Aorta (tissue), 5 donors: ENCODE results near the gene NLN. TPM values are rescaled to one million over a fixed set of nuclear protein-coding genes. Genes with fewer than 3 reads are reported as not detected.
"Not testable (repeated sequence)": the region's sequence is repeated elsewhere in the genome, so short reads cannot be mapped to it uniquely, and the experiment has no call there.

Experiments used
- ATAC-seq: fragments of 200-7000 bp; cut with Tn5 transposase; one replicate; pipeline ENCODE4 v1.9.1; 2022; ENCODE audit warnings: moderate library complexity; ENCODE audit not compliant: low FRiP score
- DNase-seq, 2 donors: peaks; one replicate each; pipeline ENCODE4 v3.0.0-alpha.2; 2020
- H3K27ac ChIP-seq, 2 donors: one replicate each; pipeline ENCODE4 v1.5.1; 2013; ENCODE audit warnings: low read length in 2 of 2, mild to moderate bottlenecking in 2 of 2, moderate library complexity in 2 of 2, control low read depth in 1 of 2, inconsistent platforms in 1 of 2, low read depth in 1 of 2
- H3K27me3 ChIP-seq, 2 donors: one replicate each; pipeline ENCODE4 v1.6.1; 2013; ENCODE audit warnings: control low read depth in 1 of 2, low read length in 1 of 2, mild to moderate bottlenecking in 1 of 2, moderate library complexity in 1 of 2; ENCODE audit not compliant: insufficient read depth in 2 of 2, control insufficient read depth in 1 of 2
- H3K36me3 ChIP-seq, 2 donors: one replicate each; pipeline ENCODE4 v1.6.1; 2013; ENCODE audit warnings: control low read depth in 1 of 2, low read length in 1 of 2, mild to moderate bottlenecking in 1 of 2; ENCODE audit not compliant: insufficient read depth in 2 of 2, control insufficient read depth in 1 of 2
- H3K4me1 ChIP-seq, 2 donors: one replicate each; pipeline ENCODE4 v1.6.1; 2013; ENCODE audit warnings: low read length in 2 of 2, control low read depth in 1 of 2, mild to moderate bottlenecking in 1 of 2, moderate library complexity in 1 of 2; ENCODE audit not compliant: insufficient read depth in 2 of 2, control insufficient read depth in 1 of 2
- H3K4me3 ChIP-seq, 2 donors: one replicate each; pipeline ENCODE4 v1.5.1; 2013; ENCODE audit warnings: low read length in 2 of 2, control low read depth in 1 of 2, mild to moderate bottlenecking in 1 of 2
- H3K9me3 ChIP-seq: one replicate; pipeline ENCODE4 v1.6.1; 2013; ENCODE audit warnings: mild to moderate bottlenecking, low read length; ENCODE audit not compliant: control insufficient read depth
- WGBS, 2 donors: extraction: QIAGEN DNeasy Blood & Tissue Kit; methylation state at CpG; one replicate each; pipeline ENCODE4 v1.1.7; 2013; 5-methylcytosine and 5-hydroxymethylcytosine counted together
- intact Hi-C, 2 donors: fragments of 100-400 bp; cut with DNase I; formaldehyde crosslinking; loops; one replicate each; pipeline versions ENCODE4 v1.14.2 to v1.15.0; 2022
- polyA plus RNA-seq, 2 donors: library from polyadenylated mRNA; stranded (reverse); fragments of 200-250 nt; gene quantifications; one replicate each; pipeline ENCODE4 v1.2.3, GENCODE V29; 2013
- total RNA-seq, 2 donors: library from RNA; stranded (reverse); fragmentation: NEBNext Ultra II Directional; extraction: Animal tissue kit (Norgen Biotek cat#: 25700); gene quantifications; one replicate each; pipeline ENCODE4 v1.2.1, GENCODE V29; 2021
- donor health status: healthy with polysubstance abuse.
- donor health status: Bipolar disorder and iron deficiency.
- donor health status: DM: no; HTN: no; CAD: no.
- donor health status: DM: no; HTN: no; CAD: no.
- donor health status: DM: yes; HTN: yes; CAD: no.

Gene NLN
- total and polyA plus RNA-seq, 4 donors: 2.5 to 16.5 (median 10.5) TPM

GRCh38 chr5:65772963-65773362 is 51.0 kb downstream of the NLN start:
- H3K36me3 ChIP-seq: not testable (repeated sequence)

DNA sequence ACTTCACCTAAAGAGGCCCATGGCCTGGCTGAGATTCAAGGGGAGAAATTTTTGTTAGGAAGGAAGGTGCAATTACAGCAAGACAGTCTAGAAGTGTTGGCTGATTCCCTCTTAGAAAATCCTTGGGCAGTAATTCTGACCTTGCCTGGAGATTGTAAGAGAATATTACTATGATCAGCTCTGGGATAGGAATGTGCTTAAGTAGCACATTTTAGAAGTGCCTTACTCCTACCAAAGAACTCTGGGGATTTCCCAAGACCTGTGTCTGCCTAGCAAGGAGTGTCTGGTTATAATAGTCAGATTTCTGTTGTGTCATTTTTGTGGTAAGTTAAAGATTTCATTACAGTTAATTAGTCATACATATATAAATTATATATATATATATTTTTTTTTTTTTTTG is 52.3 kb downstream of the NLN start:
- peaks cover 0 to 2% of the 10 kb centered on the region in 2 donors for H3K36me3 ChIP-seq
- no peak for ATAC-seq

More at GRCh38 chr5:65772963-65773362, 51.0 kb downstream of the NLN start:
- H3K27me3 ChIP-seq, H3K4me1 ChIP-seq, H3K27ac ChIP-seq, intact Hi-C loops, ATAC-seq, DNase-seq, H3K9me3 ChIP-seq, H3K4me3 ChIP-seq: not testable (repeated sequence)
- 99 to 100% methylated on average over 2 of the region's 2 CpGs for WGBS, 2 donors

GRCh38 chr5:65775476-65775875 is 53.5 kb downstream of the NLN start:
- 89 to 97% methylated on average over 2 of the region's 2 CpGs for WGBS, 2 donors
- Histone ChIP-seq H3K9me3 (no peaks in the 10 kb centered on the region), H3K4me1 (peaks cover 0 to 4% of the 10 kb centered on the region in 2 donors), H3K27ac (no peak overlapping the region), H3K27me3 (no peaks in the 10 kb centered on the region), H3K36me3 (peaks cover 0 to 2% of the 10 kb centered on the region in 2 donors), H3K4me3 (no peak overlapping the region)
- intact Hi-C loops: no loop called here
- DNase-seq (no peak), ATAC-seq (no peak)

More for the DNA sequence above, 52.3 kb downstream of the NLN start:
- Histone ChIP-seq H3K27ac (no peak overlapping the region), H3K4me1 (peaks cover 2 to 8% of the 10 kb centered on the region in 2 donors), H3K27me3 (no peaks in the 10 kb centered on the region), H3K9me3 (no peaks in the 10 kb centered on the region), H3K4me3 (no peak overlapping the region)
- intact Hi-C loops: no loop called here
- DNase-seq: no peak

GRCh38 chr5:65776441-65777141 is 54.6 kb downstream of the NLN start:
- ATAC-seq: no peak
- no peak for DNase-seq
- WGBS, 2 donors: 78 to 80% methylated on average over 3 of the region's 3 CpGs

DNA sequence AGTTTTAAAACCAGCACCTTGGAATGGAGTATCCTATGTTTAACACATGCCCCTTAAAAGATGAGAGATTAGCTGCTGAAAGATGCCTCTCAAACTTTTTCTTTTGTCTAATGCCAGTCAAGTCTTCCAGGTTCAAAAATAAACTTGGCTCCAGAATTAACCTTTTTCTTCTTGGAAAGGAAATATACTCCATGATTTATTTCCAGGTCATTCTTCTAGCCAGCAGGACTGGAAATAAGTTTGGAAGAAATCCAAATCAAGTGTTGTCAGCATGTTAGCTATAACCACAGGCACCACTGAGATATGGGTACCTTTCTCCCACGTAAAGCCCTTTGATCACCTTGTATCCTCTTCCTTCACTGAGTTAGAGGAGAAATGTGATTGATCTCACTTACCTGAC is 56.1 kb downstream of the NLN start:
- H3K4me1 ChIP-seq: peaks cover 0 to 4% of the 10 kb centered on the region in 2 donors
- no peak for DNase-seq
- no peak overlapping the region for H3K27ac ChIP-seq
- peaks cover 2 to 8% of the 10 kb centered on the region in 2 donors for H3K36me3 ChIP-seq
- no peaks in the 10 kb centered on the region for H3K9me3 ChIP-seq
- no peaks in the 10 kb centered on the region for H3K27me3 ChIP-seq
- WGBS, 2 donors: 43 to 45% methylated on average over 1 of the region's 1 CpG
- intact Hi-C loops: no loop called here
- ATAC-seq: no peak
- no peak overlapping the region for H3K4me3 ChIP-seq

More at GRCh38 chr5:65776441-65777141, 54.6 kb downstream of the NLN start:
- Histone ChIP-seq H3K9me3 (no peaks in the 10 kb centered on the region), H3K4me1 (peaks cover 0 to 4% of the 10 kb centered on the region in 2 donors), H3K4me3 (no peak overlapping the region), H3K27ac (no peak overlapping the region), H3K27me3 (no peaks in the 10 kb centered on the region), H3K36me3 (peaks cover 2 to 3% of the 10 kb centered on the region in 2 donors)
- intact Hi-C loops: no loop called here

DNA sequence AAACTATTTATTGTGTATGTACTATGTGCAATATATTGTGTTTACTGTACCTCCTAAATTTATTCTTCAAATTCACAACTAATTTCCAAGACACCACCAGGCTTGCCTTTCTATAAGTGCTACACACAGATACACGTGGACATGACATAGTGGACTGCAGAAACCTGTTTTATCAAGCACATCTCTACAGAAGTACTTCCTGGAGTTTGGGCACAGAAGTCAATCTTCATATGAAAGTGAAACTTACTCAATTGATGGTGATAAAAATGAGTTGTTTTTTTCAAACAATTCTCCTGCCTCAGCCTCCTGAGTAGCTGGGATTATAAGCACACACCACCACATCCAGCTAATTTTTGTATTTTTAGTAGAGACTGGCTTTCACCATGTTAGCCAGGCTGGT is 57.6 kb downstream of the NLN start:
- DNase-seq (no peak), ATAC-seq (no peak)
- intact Hi-C loops: no loop called here
- 80 to 92% methylated on average over 1 of the region's 1 CpG for WGBS, 2 donors
- Histone ChIP-seq H3K4me1 (peaks cover 0 to 4% of the 10 kb centered on the region in 2 donors), H3K4me3 (no peak overlapping the region), H3K27me3 (no peaks in the 10 kb centered on the region), H3K36me3 (peaks cover 2 to 8% of the 10 kb centered on the region in 2 donors), H3K27ac (no peak overlapping the region), H3K9me3 (no peaks in the 10 kb centered on the region)

GRCh38 chr5:65788296-65788695 is 66.3 kb downstream of the NLN start:
- H3K4me3 ChIP-seq, H3K9me3 ChIP-seq, H3K27me3 ChIP-seq, ATAC-seq, H3K4me1 ChIP-seq, DNase-seq, H3K27ac ChIP-seq, intact Hi-C loops, H3K36me3 ChIP-seq: not testable (repeated sequence)
- 90 to 95% methylated on average over 2 of the region's 2 CpGs for WGBS, 2 donors

- DNase-seq (no peak), ATAC-seq (no peak)
- WGBS, 2 donors: 85 to 87% methylated on average over 6 of the region's 6 CpGs
- Histone ChIP-seq H3K4me3 (no peak overlapping the region), H3K27ac (no peak overlapping the region), H3K4me1 (no peaks in the 10 kb centered on the region), H3K9me3 (no peaks in the 10 kb centered on the region), H3K36me3 (no peaks in the 10 kb centered on the region), H3K27me3 (no peaks in the 10 kb centered on the region)
- intact Hi-C loops: no loop called here
These were observed 68.6 kb downstream of the NLN start for GRCh38 chr5:65790371-65791163.
